SK-N-DZ (cell line): ENCODE data around the gene HSPB7. TPM values are rescaled to one million over a fixed set of nuclear protein-coding genes. Genes with fewer than 3 reads are reported as not detected.
"Not testable (repeated sequence)": the region's sequence is repeated elsewhere in the genome, so short reads cannot be mapped to it uniquely, and the experiment has no call there.

Source experiments
- DNase-seq: peaks from one replicate; pipeline ENCODE4 v3.0.0-alpha.2; 2015; ENCODE audit warnings: low spot score
- polyA plus RNA-seq, 2 experiments: library from polyadenylated mRNA; depleted of rRNA; stranded (reverse); fragments of >200 nt; gene quantifications; 2 replicates each; pipeline ENCODE4 v1.2.3, GENCODE V29; 2014

The HSPB7 gene
- polyA plus RNA-seq (2014; cell fraction: cytosol; rRNA removed) = 0.06 and 0.25 TPM in 2 replicates
- polyA plus RNA-seq (2014; cell fraction: nucleus; rRNA removed) = 0.09 TPM in 1 of 2 replicates, not detected in the other

DNA sequence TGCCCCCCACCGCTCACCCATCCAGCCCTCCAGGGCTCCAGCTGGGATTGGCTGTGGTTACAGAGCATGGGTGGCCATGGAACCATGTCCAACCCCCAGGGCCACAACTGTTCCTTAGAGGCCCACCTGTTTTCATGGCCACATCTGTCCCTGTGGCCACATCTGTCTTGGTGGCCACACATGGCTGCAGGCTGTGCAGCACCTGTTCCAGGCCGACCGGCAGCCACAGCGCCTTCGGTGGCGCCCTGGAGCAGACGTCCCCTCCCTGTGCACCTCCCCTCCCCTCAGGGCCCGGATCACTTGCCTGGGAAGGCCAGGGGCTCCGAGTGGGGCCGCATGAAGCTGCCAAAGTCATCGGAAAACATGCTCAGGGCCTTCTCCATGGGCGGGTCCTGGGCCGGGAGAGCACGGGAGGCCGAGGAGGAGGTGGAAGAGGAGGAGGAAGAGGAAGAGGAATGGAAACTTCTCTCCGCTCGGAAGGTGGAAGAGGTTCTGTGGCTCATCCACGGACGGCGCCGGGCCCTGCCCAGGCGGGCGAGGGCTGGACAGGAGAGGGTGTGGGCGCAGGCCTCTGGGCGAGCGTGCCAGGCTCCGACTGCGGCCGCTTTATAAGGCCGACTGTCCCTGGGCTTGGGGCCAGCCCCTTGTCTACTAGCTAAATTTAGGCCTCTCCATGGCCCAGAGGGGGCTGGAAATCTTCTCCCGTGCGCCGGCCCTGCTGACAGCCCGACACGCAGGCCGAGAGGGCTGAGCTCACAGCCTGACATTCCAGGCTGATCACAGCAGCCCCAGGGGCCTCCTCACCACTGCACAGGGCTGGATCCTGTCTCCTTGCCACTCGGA is at the start of gene HSPB7:
HSPB7 (minus strand) TSS at position 583 of the 843 bp plus-strand sequence; CDS start at position 503, 80 bp downstream.
- peak; percentile 39 for DNase-seq

GRCh38 chr1:16067127-16067768 is 49.4 kb upstream of the HSPB7 start:
- DNase-seq = no peak

- DNase-seq = no peak
These were observed 48.4 kb upstream of the HSPB7 start for GRCh38 chr1:16066245-16066644.

- DNase-seq = no peak
These were observed 47.4 kb upstream of the HSPB7 start for GRCh38 chr1:16065269-16065576.

- DNase-seq = no peak
These were observed 46.9 kb upstream of the HSPB7 start for GRCh38 chr1:16064536-16065268.

GRCh38 chr1:16063921-16064320 is 46.1 kb upstream of the HSPB7 start:
- DNase-seq = no peak

GRCh38 chr1:16063226-16063829 is 45.5 kb upstream of the HSPB7 start:
- DNase-seq = no peak

DNA sequence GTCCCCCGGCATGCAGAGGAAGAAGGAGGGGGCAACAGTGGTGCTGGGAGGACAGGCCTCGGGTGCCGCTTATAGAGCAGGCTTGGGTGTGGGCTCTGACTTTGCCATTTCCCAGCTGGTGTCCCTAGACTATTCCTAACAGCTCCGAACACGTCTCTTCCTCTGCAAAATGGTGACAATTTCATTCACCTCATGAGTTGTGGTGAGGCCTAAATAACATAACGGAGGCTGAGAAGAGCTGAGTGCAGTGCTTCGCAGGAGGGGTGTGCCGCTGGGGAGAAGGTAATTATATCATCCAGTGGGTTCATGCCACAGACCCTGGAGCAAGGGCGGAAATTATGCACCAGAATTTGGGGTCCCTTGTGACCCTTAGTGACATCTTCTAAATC is 44.8 kb upstream of the HSPB7 start:
- DNase-seq = not testable (repeated sequence)

- not testable (repeated sequence) for DNase-seq
These were observed 44.3 kb upstream of the HSPB7 start for GRCh38 chr1:16061989-16062686.

DNA sequence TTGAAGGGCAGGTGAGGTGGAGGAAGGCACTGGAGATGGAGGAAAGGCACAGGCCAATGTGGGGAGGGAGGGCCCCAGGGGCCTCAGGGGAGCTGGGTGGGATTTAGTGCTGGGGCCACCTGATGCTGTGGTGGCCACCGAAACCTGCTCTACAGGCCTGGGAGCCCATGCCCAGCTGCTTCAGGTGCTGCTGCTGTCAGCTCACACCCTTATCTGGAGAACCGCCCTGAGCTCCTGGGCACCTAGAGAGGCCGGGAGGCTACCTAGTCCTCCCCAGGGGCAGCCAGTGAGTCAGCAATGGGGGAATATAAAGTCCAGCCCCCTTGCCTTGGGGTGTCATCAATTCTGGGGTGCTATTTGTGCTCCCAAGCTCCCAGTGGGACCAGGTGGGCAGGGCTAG is 43.4 kb upstream of the HSPB7 start:
- no peak for DNase-seq

DNA sequence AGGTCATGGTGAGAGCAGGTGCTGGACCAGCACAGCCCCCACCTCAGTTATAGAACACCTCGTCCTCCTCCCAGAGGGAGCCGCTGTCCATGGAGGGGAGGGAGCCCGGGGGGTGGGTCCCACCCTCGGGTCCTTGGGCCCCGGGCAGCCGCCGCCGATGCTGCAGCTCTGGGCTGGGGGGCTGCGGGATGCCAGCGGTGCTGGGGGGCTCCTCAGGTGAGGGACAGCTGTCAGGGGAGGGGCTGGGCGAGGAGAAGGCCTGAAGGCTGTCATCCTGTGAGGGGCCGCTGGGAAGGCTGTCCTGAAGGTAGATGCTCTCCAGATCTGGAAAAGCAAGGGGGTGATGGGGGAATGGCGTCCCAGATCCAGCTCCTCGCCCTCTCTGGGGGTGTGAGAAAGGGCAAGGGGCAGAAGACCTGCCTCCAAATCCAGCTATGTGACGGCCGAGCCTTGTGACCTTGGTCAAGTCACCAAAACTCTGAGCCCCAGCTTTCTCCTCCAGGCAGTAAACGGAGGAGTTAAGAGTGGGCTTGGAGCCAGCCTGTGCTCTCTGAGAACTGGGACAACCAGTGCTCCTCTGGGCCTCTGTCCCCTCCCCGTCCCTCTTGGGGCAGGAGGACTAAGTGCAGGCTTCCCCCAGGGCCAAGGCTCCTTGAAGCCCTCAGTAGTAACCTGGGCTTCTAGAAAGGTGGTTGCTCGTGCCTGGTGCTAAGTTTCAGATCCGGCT is 40.7 kb upstream of the HSPB7 start:
- not testable (repeated sequence) for DNase-seq

GRCh38 chr1:16057314-16057915 is 39.6 kb upstream of the HSPB7 start:
- not testable (repeated sequence) for DNase-seq

- not testable (repeated sequence) for DNase-seq
These were observed 38.7 kb upstream of the HSPB7 start for GRCh38 chr1:16056521-16056912.

DNA sequence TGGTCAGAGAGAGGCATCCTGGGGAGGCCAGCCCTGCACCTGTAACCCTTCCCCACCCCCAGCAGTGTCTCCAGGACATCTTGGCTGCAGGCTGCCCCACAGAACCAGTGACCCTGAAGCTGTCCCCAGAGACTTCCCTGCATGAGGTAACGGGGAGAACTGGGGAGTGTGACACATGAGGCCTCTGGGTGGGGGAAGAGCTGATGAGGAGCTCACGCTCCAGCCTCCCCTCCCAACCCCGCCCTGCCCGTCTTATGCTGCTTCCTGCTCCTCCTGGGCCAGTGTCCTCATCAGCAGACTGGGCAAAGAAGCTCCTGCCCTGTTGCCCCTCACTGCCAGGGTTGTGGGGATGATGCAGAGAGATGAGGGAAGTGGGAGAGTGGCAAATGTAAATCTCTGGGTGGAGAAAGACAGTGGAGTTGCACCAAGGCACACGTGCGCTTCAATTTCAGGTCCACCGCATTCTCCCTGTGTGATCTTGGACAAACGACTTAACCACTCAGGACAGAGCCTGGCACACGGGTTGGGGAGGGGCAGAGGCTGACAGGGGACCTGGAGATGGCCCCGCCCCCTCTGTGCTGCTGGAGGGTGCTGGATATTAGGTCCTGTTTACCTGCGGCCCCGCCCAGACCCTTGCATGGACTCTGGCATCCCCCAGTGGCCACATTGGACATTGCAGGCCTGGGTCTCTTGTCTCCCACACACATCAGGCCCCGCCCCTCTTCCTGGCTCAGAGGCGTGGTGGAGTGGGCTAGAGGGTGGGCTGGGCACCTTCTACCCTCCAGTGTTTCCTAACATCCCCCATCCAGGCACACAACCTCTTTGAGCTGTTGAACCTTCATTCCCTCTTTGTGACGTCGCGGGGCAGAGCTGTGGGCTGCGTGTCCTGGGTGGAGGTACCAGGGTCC is 38.0 kb upstream of the HSPB7 start:
- DNase-seq = peak; percentile 79

DNA sequence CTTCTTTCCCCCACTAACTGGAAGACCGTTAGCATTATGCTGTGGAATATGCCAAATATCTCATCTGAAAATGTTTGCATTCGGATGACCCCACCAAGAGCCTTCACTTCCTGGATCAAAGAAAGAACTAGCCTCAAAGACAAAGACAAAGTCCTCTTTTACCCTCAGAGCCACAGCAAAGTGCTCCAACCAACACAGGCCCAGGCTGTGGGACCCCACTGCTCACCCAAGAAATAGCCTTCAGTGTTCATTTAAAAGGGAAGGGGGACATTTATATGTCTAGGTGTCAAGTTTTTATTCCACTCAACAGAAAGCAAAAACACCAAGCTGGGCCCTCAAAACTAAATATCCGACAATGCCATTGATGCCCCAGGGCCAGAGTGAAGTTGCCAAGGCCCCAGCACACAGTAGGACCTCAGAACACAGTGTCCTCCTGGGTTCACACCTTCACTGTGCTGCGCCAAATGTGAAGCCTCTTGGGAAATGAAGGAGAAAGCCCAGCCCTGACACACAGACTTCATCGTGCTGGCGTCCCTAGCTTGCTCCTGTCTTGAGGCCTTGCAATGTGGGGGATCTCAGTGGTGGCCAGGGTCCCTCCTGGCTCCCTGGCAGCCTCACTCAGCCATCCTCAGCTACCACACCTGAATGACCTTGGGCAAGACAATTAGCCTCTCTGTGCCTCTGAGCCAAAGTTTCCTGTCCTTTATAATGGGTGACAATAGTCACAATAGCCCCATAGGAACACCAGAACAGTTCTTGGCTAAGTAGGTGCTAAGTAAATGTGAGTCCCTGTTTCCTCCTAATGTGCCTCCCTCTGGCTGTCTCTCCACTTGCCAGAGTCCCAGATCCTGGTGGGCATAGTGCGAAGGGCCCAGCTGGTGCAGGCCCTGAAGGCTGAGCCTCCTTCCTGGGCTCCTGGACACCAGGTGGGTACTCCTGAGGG is 37.0 kb upstream of the HSPB7 start:
- no peak for DNase-seq

GRCh38 chr1:16053781-16054502 is 36.1 kb upstream of the HSPB7 start:
- no peak for DNase-seq

DNA sequence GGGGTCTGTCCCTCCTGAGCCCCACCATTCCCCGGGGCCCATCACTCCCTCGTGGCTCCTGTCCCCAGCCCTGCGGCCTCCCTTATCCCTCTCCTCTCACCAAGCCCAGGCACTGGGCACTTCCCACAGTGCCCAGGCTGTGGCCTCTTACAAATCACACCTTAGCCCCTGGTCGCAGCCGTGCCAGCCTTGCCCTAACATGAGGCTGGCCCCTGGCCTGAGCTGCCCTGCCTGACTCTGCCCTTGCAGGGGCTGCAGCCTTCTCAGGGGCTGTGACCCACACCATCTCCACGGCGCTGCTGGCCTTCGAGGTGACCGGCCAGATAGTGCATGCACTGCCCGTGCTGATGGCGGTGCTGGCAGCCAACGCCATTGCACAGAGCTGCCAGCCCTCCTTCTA is 34.1 kb upstream of the HSPB7 start:
- DNase-seq = not testable (repeated sequence)
